GM13976 (cell line): ENCODE measurements around the gene TSKU.

Experiments
- DNase-seq: peaks from one replicate; pipeline ENCODE4 v3.0.0; 2012; ENCODE audit warnings: low spot score
- CTCF ChIP-seq: IDR thresholded peaks from 2 replicates; pipeline ENCODE4 v1.5.1; 2012; ENCODE audit warnings: borderline replicate concordance, mild to moderate bottlenecking; ENCODE audit not compliant: insufficient read depth; ENCODE audit errors: extremely low read depth, missing control alignments, control extremely low read depth
- in situ Hi-C: fragments of 300-500 bp; cut with MboI; formaldehyde crosslinking; loops from one replicate; pipeline ENCODE4 v1.12.0; 2022; ENCODE audit warnings: low sequenced_read_pairs, mixed read lengths, inconsistent platforms; ENCODE audit not compliant: unreplicated experiment

TSKU gene

GRCh38 chr11:76793391-76794291 lies 10.5 kb downstream of the TSKU start:
- DNase-seq, result peak; percentile 10
- TF ChIP-seq CTCF, result no peak
- in situ Hi-C loops, result no loop called here

GRCh38 chr11:76794371-76795289 lies 11.5 kb downstream of the TSKU start:
- no peak for TF ChIP-seq CTCF
- in situ Hi-C loops, result no loop called here
- DNase-seq, result peak; percentile 25

GRCh38 chr11:76795290-76795935 lies 12.3 kb downstream of the TSKU start:
- in situ Hi-C loops, result no loop called here
- TF ChIP-seq CTCF, result no peak
- peak; percentile 16 for DNase-seq

GRCh38 chr11:76795936-76796441 lies 12.8 kb downstream of the TSKU start:
- TF ChIP-seq CTCF, result no peak
- in situ Hi-C loops, result no loop called here
- peak; percentile 19 for DNase-seq

GRCh38 chr11:76796511-76797198 lies 13.5 kb downstream of the TSKU start:
- TF ChIP-seq CTCF, result no peak
- no peak for DNase-seq
- in situ Hi-C loops, result no loop called here
